Caco-2 (cell line): ENCODE measurements around the gene TMEM18. TPM values are rescaled to one million over a fixed set of nuclear protein-coding genes. Genes with fewer than 3 reads are reported as not detected.

Experiments
- BruUV-seq: library from RNA; stranded (reverse); fragments of 400-500 nt; replicated peaks from 2 replicates; lab custom pipeline; 2021; lab: Mats Ljungman, UMichigan
- CTCF ChIA-PET: fragments of 300-600 bp; sonication (Branson Sonifier 250); formaldehyde crosslinking; loops from one replicate; lab custom pipeline; 2022; ENCODE audit warnings: antibody characterized with exemption; lab: Charles Lee
- POLR2A ChIA-PET: fragments of 300-600 bp; sonication (Branson Sonifier 250); formaldehyde crosslinking; loops from one replicate; lab custom pipeline; 2022; ENCODE audit warnings: antibody characterized with exemption; lab: Charles Lee
- DNase-seq, 2 experiments: peaks; one replicate each; pipeline versions ENCODE4 v3.0.0 to v3.0.0-alpha.2; 2020 to 2022
- H3K27me3 ChIP-seq: replicated peaks from 2 replicates; pipeline ENCODE4 v1.6.0; 2011; ENCODE audit warnings: low read length; ENCODE audit not compliant: control insufficient read depth, insufficient read depth
- H3K36me3 ChIP-seq: 2 replicates; pipeline ENCODE4 v1.5.1; 2011; ENCODE audit warnings: low read length; ENCODE audit not compliant: control insufficient read depth, insufficient read depth
- H3K4me1 ChIP-seq: fragments of 250-450 bp; sonication (Bioruptor Pico); 2 replicates; pipeline ENCODE4 v1.5.1; 2020; ENCODE audit warnings: mild to moderate bottlenecking
- H3K4me3 ChIP-seq: 2 replicates; pipeline ENCODE4 v1.5.1; 2011; ENCODE audit warnings: low read depth, mild to moderate bottlenecking, control low read depth, low read length
- H3K9me3 ChIP-seq: fragments of 250-450 bp; sonication (Bioruptor Pico); 2 replicates; pipeline ENCODE4 v1.5.1; 2020; ENCODE audit warnings: mild to moderate bottlenecking, moderate library complexity
- H3K27ac Mint-ChIP-seq: one replicate; pipeline ENCODE4 v1.8.0; 2022; ENCODE audit warnings: mixed read lengths; ENCODE audit not compliant: unreplicated experiment
- H3K27me3 Mint-ChIP-seq: one replicate; pipeline ENCODE4 v1.8.0; 2022; ENCODE audit warnings: mixed read lengths; ENCODE audit not compliant: insufficient read depth, unreplicated experiment
- H3K36me3 Mint-ChIP-seq: one replicate; pipeline ENCODE4 v1.8.0; 2022; ENCODE audit warnings: mild to moderate bottlenecking, mixed read lengths; ENCODE audit not compliant: insufficient read depth, unreplicated experiment
- H3K4me1 Mint-ChIP-seq: one replicate; pipeline ENCODE4 v1.8.0; 2022; ENCODE audit warnings: low read depth, mixed read lengths; ENCODE audit not compliant: unreplicated experiment
- H3K4me3 Mint-ChIP-seq: one replicate; pipeline ENCODE4 v1.8.0; 2022; ENCODE audit warnings: mild to moderate bottlenecking, moderate library complexity, mixed read lengths; ENCODE audit not compliant: unreplicated experiment
- H3K9me3 Mint-ChIP-seq: one replicate; pipeline ENCODE4 v1.8.0; 2022; ENCODE audit warnings: mixed read lengths; ENCODE audit not compliant: unreplicated experiment
- intact Hi-C: fragments of 100-400 bp; cut with micrococcal nuclease; formaldehyde crosslinking; loops from one replicate; pipeline ENCODE4 v1.10.0; 2022; ENCODE audit not compliant: unreplicated experiment
- total RNA-seq: library from RNA; stranded (reverse); gene quantifications from 2 replicates; pipeline ENCODE4 v1.2.3, GENCODE V29; 2022
- TF ChIP-seq, protein P1 (sequence below), 2 experiments: fragments of 200-600 bp in 1 of 2; IDR thresholded peaks; 1 replicate in 1 of 2; 2 replicates in 1 of 2; pipeline versions ENCODE4 v1.5.1 to v1.8.0; 2011 to 2022; ENCODE audit warnings: antibody characterized with exemption in 1 of 2, control low read depth in 1 of 2, inconsistent platforms in 1 of 2, low read depth in 1 of 2, low read length in 1 of 2, mild to moderate bottlenecking in 1 of 2, moderate library complexity in 1 of 2; ENCODE audit not compliant: insufficient read depth in 1 of 2, severe bottlenecking in 1 of 2, unreplicated experiment in 1 of 2

TMEM18 gene
- total RNA-seq, 1 experiment from 2014 or later = 22.9 TPM

DNA sequence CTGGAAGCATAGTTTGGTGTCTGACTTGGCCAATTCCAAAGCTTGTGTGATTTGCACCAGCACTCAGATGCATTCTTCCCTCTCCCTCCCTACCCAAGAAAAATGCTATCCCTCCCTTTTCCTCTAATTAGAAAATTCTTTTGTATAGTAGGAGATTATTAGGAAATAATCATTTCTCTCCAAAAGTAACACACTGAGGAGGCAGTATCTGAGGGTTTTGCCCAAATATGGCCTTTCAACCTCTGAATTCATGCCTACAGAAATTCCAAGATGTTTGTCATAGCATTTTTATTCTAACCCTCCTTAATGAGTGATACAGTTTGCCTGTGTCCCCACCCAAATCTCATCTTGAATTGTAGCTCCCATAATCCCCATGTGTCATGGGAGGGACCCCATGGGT is 5.0 kb upstream of the TMEM18 start:
- Histone ChIP-seq H3K9me3 (peaks cover 13% of the 10 kb centered on the region), H3K27me3 (no peaks in the 10 kb centered on the region), H3K36me3 (no peaks in the 10 kb centered on the region), H3K4me3 (no peak overlapping the region), H3K4me1 (no peaks in the 10 kb centered on the region)
- Mint-ChIP-seq H3K4me3 (no peak overlapping the region), H3K27me3 (peaks cover 2% of the 10 kb centered on the region), H3K27ac (no peak overlapping the region), H3K36me3 (peaks cover 5% of the 10 kb centered on the region), H3K9me3 (peaks cover 22% of the 10 kb centered on the region), H3K4me1 (peaks cover 13% of the 10 kb centered on the region)
- ChIA-PET CTCF (no interaction called here), POLR2A (no interaction called here)
- intact Hi-C loops = no loop called here
- TF ChIP-seq, protein P1, sequence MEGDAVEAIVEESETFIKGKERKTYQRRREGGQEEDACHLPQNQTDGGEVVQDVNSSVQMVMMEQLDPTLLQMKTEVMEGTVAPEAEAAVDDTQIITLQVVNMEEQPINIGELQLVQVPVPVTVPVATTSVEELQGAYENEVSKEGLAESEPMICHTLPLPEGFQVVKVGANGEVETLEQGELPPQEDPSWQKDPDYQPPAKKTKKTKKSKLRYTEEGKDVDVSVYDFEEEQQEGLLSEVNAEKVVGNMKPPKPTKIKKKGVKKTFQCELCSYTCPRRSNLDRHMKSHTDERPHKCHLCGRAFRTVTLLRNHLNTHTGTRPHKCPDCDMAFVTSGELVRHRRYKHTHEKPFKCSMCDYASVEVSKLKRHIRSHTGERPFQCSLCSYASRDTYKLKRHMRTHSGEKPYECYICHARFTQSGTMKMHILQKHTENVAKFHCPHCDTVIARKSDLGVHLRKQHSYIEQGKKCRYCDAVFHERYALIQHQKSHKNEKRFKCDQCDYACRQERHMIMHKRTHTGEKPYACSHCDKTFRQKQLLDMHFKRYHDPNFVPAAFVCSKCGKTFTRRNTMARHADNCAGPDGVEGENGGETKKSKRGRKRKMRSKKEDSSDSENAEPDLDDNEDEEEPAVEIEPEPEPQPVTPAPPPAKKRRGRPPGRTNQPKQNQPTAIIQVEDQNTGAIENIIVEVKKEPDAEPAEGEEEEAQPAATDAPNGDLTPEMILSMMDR (IDR thresholded peaks at IDR 0.05; ENCODE audit: insufficient read depth in 1 of 2, low read depth in 1 of 2, low read length in 1 of 2, severe bottlenecking in 1 of 2, unreplicated experiment in 1 of 2) = no peak
- no peak for DNase-seq
- no TSS peak for BruUV-seq

DNA sequence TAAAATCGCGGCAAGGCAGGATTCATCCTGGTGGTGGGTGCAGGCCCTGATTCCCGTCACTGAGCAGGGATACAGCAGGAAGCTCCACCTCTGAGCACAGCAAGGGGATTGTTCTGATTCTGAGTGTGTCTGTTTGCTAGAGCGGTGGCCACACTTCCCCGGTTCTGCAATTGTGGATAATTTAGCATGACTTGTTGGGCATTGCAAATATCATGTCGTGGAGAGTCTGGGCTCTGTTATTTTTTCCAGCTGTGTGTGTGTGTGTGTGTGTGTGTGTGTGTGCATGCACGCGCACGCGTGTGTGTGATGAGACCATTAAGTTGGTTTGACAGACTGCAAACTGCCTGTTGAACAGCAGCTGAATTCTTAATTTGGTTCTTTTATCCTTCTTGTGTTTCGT is 4.1 kb upstream of the TMEM18 start:
- no peaks in the 10 kb centered on the region for H3K4me1 ChIP-seq
- no peaks in the 10 kb centered on the region for H3K36me3 ChIP-seq
- H3K9me3 ChIP-seq = peaks cover 11% of the 10 kb centered on the region
- no peak for DNase-seq
- BruUV-seq = no TSS peak
- H3K36me3 Mint-ChIP-seq = peaks cover 7% of the 10 kb centered on the region
- intact Hi-C loops = no loop called here
- no peak overlapping the region for H3K4me3 ChIP-seq
- no peak overlapping the region for H3K27ac Mint-ChIP-seq
- POLR2A ChIA-PET = no interaction called here
- H3K27me3 ChIP-seq = no peaks in the 10 kb centered on the region
- peaks cover 13% of the 10 kb centered on the region for H3K4me1 Mint-ChIP-seq
- peaks cover 2% of the 10 kb centered on the region for H3K27me3 Mint-ChIP-seq
- no peak overlapping the region for H3K4me3 Mint-ChIP-seq
- CTCF ChIA-PET = no interaction called here
- TF ChIP-seq, protein P1 (IDR thresholded peaks at IDR 0.05; ENCODE audit: insufficient read depth in 1 of 2, low read depth in 1 of 2, low read length in 1 of 2, severe bottlenecking in 1 of 2, unreplicated experiment in 1 of 2) = no peak
- H3K9me3 Mint-ChIP-seq = peaks cover 15% of the 10 kb centered on the region

DNA sequence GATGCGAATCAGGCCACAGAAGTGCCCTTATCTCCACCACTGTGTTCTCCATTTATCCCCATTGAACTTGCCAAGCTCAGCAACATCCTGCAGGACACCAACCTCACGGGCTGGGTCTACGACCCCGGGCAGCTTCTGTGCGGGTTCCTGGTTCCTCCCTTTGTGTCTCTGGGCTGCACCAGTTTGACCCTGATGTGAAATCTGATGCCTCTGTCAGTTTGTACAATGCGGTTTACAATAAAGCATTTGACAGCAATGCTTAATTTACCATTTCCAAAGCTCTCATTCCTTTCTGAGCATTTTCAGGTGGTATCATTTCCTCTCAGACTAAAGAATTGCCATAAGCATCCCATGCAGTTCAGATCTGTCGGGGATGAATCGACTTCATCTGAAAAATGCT is 3.3 kb upstream of the TMEM18 start:
- intact Hi-C loops = no loop called here
- TF ChIP-seq, protein P1 (IDR thresholded peaks at IDR 0.05; ENCODE audit: insufficient read depth in 1 of 2, low read depth in 1 of 2, low read length in 1 of 2, severe bottlenecking in 1 of 2, unreplicated experiment in 1 of 2) = no peak
- Mint-ChIP-seq H3K27me3 (peaks cover 2% of the 10 kb centered on the region), H3K4me3 (no peak overlapping the region), H3K36me3 (peaks cover 12% of the 10 kb centered on the region), H3K9me3 (peaks cover 13% of the 10 kb centered on the region), H3K27ac (no peak overlapping the region), H3K4me1 (peaks cover 13% of the 10 kb centered on the region)
- DNase-seq = no peak
- H3K27me3 ChIP-seq = no peaks in the 10 kb centered on the region
- H3K4me1 ChIP-seq = peaks cover 6% of the 10 kb centered on the region
- CTCF ChIA-PET = no interaction called here
- H3K4me3 ChIP-seq = no peak overlapping the region
- POLR2A ChIA-PET = no interaction called here
- no peaks in the 10 kb centered on the region for H3K36me3 ChIP-seq
- H3K9me3 ChIP-seq = peaks cover 4% of the 10 kb centered on the region; the same call in 1 of the 2 replicates
- no TSS peak for BruUV-seq
